HepG2 (cell line): ENCODE data around the gene KAZN. TPM values are rescaled to one million over a fixed set of nuclear protein-coding genes. Genes with fewer than 3 reads are reported as not detected.

Source experiments
- BHLHE40 ChIP-seq: IDR thresholded peaks from 2 replicates; pipeline ENCODE4 v1.6.1; 2011; ENCODE audit warnings: low read length, improper control_type of control experiment
- CHD2 ChIP-seq: IDR thresholded peaks from 2 replicates; pipeline ENCODE4 v1.6.1; 2011; ENCODE audit warnings: low read depth, low read length, improper control_type of control experiment
- HOXA3 ChIP-seq: sonication (generic); formaldehyde crosslinking; IDR thresholded peaks from 2 replicates; pipeline ENCODE4 v1.5.0; 2020; ENCODE audit warnings: missing genetic modification reagents
- ISL2 ChIP-seq: sonication (generic); formaldehyde crosslinking; IDR thresholded peaks from 2 replicates; pipeline ENCODE4 v1.5.0; 2020; ENCODE audit warnings: missing genetic modification reagents
- KLF12 ChIP-seq: sonication (generic); formaldehyde crosslinking; IDR thresholded peaks from 2 replicates; pipeline ENCODE4 v1.4.0; 2020; ENCODE audit warnings: missing genetic modification reagents, borderline replicate concordance
- RFX3 ChIP-seq: IDR thresholded peaks from 2 replicates; pipeline ENCODE4 v1.6.1; 2016; ENCODE audit warnings: missing biosample characterization, missing genetic modification reagents
- ZBTB3 ChIP-seq: sonication (generic); formaldehyde crosslinking; IDR thresholded peaks from 2 replicates; pipeline ENCODE4 v1.4.0; 2020; ENCODE audit warnings: low read depth, mild to moderate bottlenecking, moderate library complexity, missing genetic modification reagents, borderline replicate concordance
- ZKSCAN5 ChIP-seq: sonication (generic); formaldehyde crosslinking; IDR thresholded peaks from 2 replicates; pipeline ENCODE4 v1.5.1; 2020; ENCODE audit warnings: mild to moderate bottlenecking, missing genetic modification reagents
- ZNF256 ChIP-seq: sonication (generic); formaldehyde crosslinking; conservative IDR thresholded peaks from 2 replicates; pipeline ENCODE4 v1.4.0; 2020; ENCODE audit warnings: missing genetic modification reagents
- ZNF282 ChIP-seq: fragments of 450-650 bp; IDR thresholded peaks from 2 replicates; pipeline ENCODE4 v1.6.1; 2018; ENCODE audit not compliant: partially characterized antibody
- polyA plus RNA-seq, 8 experiments: library from polyadenylated mRNA; depleted of rRNA in 3 of 8; stranded (reverse) in 7 of 8; unstranded in 1 of 8; fragments of >200 nt; fragmentation: Illumina TruSeq in 4 of 8; extraction: Trizol in 4 of 8; gene quantifications; 2 replicates each; pipeline versions ENCODE4 v1.2.1 to v1.2.3, GENCODE V29; 2011 to 2016; ENCODE audit warnings: low read depth in 4 of 8, missing spikeins in 1 of 8, mixed read lengths in 1 of 8; ENCODE audit not compliant: insufficient read depth in 1 of 8
- total RNA-seq, 5 experiments: library from RNA; depleted of rRNA; stranded (reverse); fragments of >200 nt; fragmentation: Illumina TruSeq; extraction: Trizol; gene quantifications; 2 replicates each; pipeline ENCODE4 v1.2.3, GENCODE V29; 2016; ENCODE audit warnings: low read depth in 1 of 5
- TF ChIP-seq, protein P1 (sequence below): sonication (generic); formaldehyde crosslinking; IDR thresholded peaks from 2 replicates; pipeline ENCODE4 v1.5.0; 2020; ENCODE audit warnings: mild to moderate bottlenecking, missing genetic modification reagents, borderline replicate concordance
- TF ChIP-seq, protein P2 (sequence below): sonication (generic); formaldehyde crosslinking; IDR thresholded peaks from 2 replicates; pipeline ENCODE4 v1.8.1; 2022; ENCODE audit warnings: low read depth, mild to moderate bottlenecking, missing genetic modification reagents
- TF ChIP-seq, protein P3 (sequence below): IDR thresholded peaks from 2 replicates; pipeline ENCODE4 v1.6.1; 2016; ENCODE audit warnings: control low read depth
- TF ChIP-seq, protein P4 (sequence below): sonication (generic); formaldehyde crosslinking; IDR thresholded peaks from 2 replicates; pipeline ENCODE4 v1.4.0; 2020; ENCODE audit warnings: mild to moderate bottlenecking, missing genetic modification reagents, borderline replicate concordance

Gene KAZN
- total and polyA plus RNA-seq, 2 of the 13 experiments (the other 11 are each of a cell fraction or from before 2014, with no cell fraction given): 10.4 to 13.5 TPM

DNA sequence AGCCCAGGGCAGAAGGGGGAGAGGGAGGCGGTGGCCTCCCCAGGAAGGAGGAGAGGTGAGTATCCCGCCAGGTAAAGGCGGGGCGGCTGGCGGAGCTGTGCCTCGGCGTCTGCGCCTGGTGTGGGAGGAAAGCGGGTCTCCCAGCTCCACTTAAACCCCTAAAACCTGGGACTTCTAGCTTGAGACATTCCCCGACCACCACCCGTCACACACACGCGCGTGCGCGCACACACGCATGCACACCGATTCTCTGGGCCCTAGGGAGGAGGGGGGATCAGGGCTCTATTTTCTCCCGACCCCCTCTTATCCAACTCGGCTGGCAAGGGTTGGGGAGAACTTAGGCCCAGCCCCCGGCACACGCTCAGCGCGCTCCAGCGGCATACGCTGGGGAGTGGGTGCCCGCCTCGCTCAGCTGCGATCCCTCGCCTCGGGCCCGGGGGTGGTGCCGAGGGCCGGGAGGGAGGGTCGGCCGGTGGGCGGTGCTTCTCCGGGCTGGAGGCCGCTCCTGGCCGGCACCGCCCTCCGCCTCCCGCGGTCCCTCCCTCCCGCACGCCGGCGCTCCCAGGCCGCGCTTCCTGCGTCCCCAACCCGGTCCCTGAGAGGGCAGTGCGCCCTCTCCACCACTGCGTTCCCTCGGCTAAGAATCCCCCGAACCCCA lies 554.8 kb downstream of the KAZN start, which contains the start of gene TMEM51 (continued):
- TF ChIP-seq, protein P1, sequence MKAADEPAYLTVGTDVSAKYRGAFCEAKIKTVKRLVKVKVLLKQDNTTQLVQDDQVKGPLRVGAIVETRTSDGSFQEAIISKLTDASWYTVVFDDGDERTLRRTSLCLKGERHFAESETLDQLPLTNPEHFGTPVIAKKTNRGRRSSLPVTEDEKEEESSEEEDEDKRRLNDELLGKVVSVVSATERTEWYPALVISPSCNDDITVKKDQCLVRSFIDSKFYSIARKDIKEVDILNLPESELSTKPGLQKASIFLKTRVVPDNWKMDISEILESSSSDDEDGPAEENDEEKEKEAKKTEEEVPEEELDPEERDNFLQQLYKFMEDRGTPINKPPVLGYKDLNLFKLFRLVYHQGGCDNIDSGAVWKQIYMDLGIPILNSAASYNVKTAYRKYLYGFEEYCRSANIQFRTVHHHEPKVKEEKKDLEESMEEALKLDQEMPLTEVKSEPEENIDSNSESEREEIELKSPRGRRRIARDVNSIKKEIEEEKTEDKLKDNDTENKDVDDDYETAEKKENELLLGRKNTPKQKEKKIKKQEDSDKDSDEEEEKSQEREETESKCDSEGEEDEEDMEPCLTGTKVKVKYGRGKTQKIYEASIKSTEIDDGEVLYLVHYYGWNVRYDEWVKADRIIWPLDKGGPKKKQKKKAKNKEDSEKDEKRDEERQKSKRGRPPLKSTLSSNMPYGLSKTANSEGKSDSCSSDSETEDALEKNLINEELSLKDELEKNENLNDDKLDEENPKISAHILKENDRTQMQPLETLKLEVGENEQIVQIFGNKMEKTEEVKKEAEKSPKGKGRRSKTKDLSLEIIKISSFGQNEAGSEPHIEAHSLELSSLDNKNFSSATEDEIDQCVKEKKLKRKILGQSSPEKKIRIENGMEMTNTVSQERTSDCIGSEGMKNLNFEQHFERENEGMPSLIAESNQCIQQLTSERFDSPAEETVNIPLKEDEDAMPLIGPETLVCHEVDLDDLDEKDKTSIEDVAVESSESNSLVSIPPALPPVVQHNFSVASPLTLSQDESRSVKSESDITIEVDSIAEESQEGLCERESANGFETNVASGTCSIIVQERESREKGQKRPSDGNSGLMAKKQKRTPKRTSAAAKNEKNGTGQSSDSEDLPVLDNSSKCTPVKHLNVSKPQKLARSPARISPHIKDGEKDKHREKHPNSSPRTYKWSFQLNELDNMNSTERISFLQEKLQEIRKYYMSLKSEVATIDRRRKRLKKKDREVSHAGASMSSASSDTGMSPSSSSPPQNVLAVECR (CRISPR knock-in tag): peak; percentile 35; the same call in 1 of the 2 replicates
- TF ChIP-seq BHLHE40 (no peak), HOXA3 (CRISPR knock-in tag) (peak; percentile 41; the same call in 1 of the 2 replicates), RFX3 (CRISPR knock-in tag) (no peak), ZKSCAN5 (no peak), ZNF256 (no peak), ZBTB3 (no peak), ISL2 (CRISPR knock-in tag) (peak; percentile 29), KLF12 (CRISPR knock-in tag) (no peak; the same call in 1 of the 2 replicates), CHD2 (no peak), ZNF282 (no peak)
- TF ChIP-seq, protein P2, sequence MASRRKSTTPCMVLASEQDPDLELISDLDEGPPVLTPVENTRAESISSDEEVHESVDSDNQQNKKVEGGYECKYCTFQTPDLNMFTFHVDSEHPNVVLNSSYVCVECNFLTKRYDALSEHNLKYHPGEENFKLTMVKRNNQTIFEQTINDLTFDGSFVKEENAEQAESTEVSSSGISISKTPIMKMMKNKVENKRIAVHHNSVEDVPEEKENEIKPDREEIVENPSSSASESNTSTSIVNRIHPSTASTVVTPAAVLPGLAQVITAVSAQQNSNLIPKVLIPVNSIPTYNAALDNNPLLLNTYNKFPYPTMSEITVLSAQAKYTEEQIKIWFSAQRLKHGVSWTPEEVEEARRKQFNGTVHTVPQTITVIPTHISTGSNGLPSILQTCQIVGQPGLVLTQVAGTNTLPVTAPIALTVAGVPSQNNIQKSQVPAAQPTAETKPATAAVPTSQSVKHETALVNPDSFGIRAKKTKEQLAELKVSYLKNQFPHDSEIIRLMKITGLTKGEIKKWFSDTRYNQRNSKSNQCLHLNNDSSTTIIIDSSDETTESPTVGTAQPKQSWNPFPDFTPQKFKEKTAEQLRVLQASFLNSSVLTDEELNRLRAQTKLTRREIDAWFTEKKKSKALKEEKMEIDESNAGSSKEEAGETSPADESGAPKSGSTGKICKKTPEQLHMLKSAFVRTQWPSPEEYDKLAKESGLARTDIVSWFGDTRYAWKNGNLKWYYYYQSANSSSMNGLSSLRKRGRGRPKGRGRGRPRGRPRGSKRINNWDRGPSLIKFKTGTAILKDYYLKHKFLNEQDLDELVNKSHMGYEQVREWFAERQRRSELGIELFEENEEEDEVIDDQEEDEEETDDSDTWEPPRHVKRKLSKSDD: no peak
- TF ChIP-seq, protein P3, sequence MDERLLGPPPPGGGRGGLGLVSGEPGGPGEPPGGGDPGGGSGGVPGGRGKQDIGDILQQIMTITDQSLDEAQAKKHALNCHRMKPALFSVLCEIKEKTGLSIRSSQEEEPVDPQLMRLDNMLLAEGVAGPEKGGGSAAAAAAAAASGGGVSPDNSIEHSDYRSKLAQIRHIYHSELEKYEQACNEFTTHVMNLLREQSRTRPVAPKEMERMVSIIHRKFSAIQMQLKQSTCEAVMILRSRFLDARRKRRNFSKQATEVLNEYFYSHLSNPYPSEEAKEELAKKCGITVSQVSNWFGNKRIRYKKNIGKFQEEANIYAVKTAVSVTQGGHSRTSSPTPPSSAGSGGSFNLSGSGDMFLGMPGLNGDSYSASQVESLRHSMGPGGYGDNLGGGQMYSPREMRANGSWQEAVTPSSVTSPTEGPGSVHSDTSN: no peak
- TF ChIP-seq, protein P4, sequence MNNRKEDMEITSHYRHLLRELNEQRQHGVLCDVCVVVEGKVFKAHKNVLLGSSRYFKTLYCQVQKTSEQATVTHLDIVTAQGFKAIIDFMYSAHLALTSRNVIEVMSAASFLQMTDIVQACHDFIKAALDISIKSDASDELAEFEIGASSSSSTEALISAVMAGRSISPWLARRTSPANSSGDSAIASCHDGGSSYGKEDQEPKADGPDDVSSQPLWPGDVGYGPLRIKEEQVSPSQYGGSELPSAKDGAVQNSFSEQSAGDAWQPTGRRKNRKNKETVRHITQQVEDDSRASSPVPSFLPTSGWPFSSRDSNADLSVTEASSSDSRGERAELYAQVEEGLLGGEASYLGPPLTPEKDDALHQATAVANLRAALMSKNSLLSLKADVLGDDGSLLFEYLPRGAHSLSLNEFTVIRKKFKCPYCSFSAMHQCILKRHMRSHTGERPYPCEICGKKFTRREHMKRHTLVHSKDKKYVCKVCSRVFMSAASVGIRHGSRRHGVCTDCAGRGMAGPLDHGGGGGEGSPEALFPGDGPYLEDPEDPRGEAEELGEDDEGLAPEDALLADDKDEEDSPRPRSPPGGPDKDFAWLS: no peak
